NT2/D1 (cell line): ENCODE data around the gene CDK6.

Experiments used
- DNase-seq: peaks from one replicate; pipeline ENCODE4 v3.0.0-alpha.2; 2011; ENCODE audit warnings: low read depth, low spot score
- H3K27me3 ChIP-seq: 2 replicates; pipeline ENCODE4 v1.6.0; 2011; ENCODE audit warnings: mild to moderate bottlenecking; ENCODE audit not compliant: insufficient read length, insufficient read depth
- H3K36me3 ChIP-seq: 2 replicates; pipeline ENCODE4 v1.6.1; 2011; ENCODE audit warnings: mild to moderate bottlenecking, low read length, mixed read lengths; ENCODE audit not compliant: insufficient read depth, insufficient read length
- H3K4me1 ChIP-seq: 2 replicates; pipeline ENCODE4 v1.5.1; 2011; ENCODE audit not compliant: insufficient read depth, insufficient read length
- H3K4me3 ChIP-seq: 2 replicates; pipeline ENCODE4 v1.5.1; 2011; ENCODE audit warnings: low read depth; ENCODE audit not compliant: insufficient read length
- H3K9ac ChIP-seq: 2 replicates; pipeline ENCODE4 v1.6.0; 2011; ENCODE audit warnings: low read depth; ENCODE audit not compliant: insufficient read length
- H3K9me3 ChIP-seq: 2 replicates; pipeline ENCODE4 v1.5.1; 2011; ENCODE audit warnings: mild to moderate bottlenecking, low read length; ENCODE audit not compliant: insufficient read depth
- SUZ12 ChIP-seq: IDR thresholded peaks from 2 replicates; pipeline ENCODE4 v1.6.1; 2011; ENCODE audit not compliant: insufficient read length, insufficient read depth; ENCODE audit errors: extremely low read depth
- YY1 ChIP-seq: IDR thresholded peaks from 2 replicates; pipeline ENCODE4 v1.6.1; 2011; ENCODE audit not compliant: insufficient read length, insufficient read depth
- ZNF274 ChIP-seq: IDR thresholded peaks from 2 replicates; pipeline ENCODE4 v1.6.1; 2011; ENCODE audit warnings: mild to moderate bottlenecking, low read depth, low read length

The CDK6 gene

DNA sequence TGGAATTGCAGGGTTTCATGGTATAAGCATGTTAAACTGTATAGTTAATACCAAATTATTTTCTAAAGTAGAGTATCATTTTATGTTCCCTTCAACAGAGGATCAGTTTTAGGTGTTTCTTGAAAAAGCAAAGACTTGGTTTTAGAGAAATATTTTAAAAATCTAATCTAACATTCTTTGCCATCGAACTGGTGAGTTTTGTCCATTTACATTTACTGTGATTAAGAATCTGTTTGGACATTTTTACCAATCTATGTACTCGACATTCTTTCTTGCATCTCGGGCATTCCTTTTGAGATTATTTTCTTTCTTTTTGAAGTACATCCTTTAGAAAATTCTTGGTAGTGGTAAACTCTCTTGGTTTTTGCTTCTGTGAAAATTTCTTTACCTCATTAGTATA, 131.5 kb downstream of the CDK6 start:
- Histone ChIP-seq H3K36me3 (peaks cover 4% of the 10 kb centered on the region), H3K4me1 (no peaks in the 10 kb centered on the region), H3K9ac (no peak overlapping the region), H3K27me3 (no peaks in the 10 kb centered on the region), H3K9me3 (no peaks in the 10 kb centered on the region), H3K4me3 (no peak overlapping the region)
- no peak for DNase-seq
- TF ChIP-seq SUZ12 (no peak), ZNF274 (no peak), YY1 (no peak)

DNA sequence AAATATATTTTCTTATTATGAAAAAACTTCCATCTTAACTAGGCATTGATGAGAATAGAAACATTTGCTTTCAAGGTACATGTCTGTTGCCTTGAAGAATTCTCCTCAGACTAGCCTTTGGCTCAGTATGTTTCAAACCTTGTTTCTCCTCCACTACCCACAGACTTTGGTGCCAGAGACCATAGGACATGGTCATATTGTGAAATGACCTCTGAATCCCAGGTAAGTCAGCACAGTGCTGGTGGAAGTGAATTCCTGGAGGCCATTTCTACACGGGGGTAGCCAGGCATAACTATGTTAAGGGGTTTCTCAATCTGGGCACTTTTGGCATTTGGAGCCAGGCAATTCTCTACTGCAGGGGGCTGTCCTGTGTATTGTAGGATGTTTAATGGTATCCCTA, 133.8 kb downstream of the CDK6 start:
- H3K4me3 ChIP-seq = no peak overlapping the region
- no peaks in the 10 kb centered on the region for H3K27me3 ChIP-seq
- TF ChIP-seq SUZ12 (no peak), ZNF274 (no peak), YY1 (no peak)
- no peaks in the 10 kb centered on the region for H3K4me1 ChIP-seq
- no peak overlapping the region for H3K9ac ChIP-seq
- DNase-seq = no peak
- H3K36me3 ChIP-seq = peaks cover 4% of the 10 kb centered on the region
- H3K9me3 ChIP-seq = no peaks in the 10 kb centered on the region

DNA sequence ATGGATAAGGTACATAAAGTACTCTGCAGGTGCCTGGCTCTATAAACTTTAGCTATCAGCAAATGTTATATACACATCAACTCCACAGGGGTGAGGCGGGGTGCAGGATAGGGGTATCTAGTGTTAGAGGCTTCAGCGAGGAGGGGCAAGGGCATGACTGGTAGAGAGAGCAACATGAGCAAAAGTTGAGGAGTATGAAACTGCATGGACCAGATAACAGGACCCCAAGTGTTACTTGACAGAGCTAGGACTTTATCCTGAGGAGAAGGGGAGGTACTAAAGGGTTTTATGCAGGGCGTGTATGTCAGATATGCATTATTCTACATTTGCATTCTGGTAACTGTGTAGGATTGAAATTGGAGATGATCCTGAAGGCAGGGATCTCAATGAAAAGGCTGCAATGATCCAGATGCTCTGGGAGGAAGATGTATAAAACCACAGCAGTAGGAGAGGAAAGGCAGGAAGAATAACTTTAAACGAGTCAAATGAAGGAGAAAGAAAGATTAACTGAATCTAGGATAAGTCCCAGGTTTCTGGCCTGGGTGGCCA, 136.3 kb downstream of the CDK6 start:
- no peak overlapping the region for H3K4me3 ChIP-seq
- no peak overlapping the region for H3K9ac ChIP-seq
- TF ChIP-seq YY1 = no peak
- TF ChIP-seq SUZ12 = no peak
- no peak for TF ChIP-seq ZNF274
- no peaks in the 10 kb centered on the region for H3K4me1 ChIP-seq
- no peaks in the 10 kb centered on the region for H3K9me3 ChIP-seq
- no peak for DNase-seq
- H3K36me3 ChIP-seq = no peaks in the 10 kb centered on the region
- no peaks in the 10 kb centered on the region for H3K27me3 ChIP-seq

DNA sequence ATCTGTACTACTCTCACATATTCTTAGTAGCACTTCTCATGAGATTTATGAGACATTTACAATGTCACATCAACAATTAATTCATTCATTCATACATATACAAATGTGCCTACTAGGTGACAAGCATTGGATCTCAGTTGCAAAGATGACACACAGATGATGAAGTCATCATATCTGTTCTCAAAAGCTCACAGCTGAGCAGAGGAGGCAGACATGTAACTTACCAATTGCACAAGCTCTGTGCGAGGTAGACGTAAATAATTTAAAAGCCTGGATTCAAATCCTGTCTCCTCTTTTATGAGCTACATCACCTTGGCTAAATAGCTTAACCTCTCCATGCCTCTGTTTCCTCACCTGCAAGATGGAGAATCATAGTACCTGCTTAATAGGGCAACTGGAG, 136.8 kb downstream of the CDK6 start:
- H3K9ac ChIP-seq = no peak overlapping the region
- H3K36me3 ChIP-seq = no peaks in the 10 kb centered on the region
- no peaks in the 10 kb centered on the region for H3K9me3 ChIP-seq
- no peak for DNase-seq
- no peaks in the 10 kb centered on the region for H3K27me3 ChIP-seq
- no peak overlapping the region for H3K4me3 ChIP-seq
- H3K4me1 ChIP-seq = no peaks in the 10 kb centered on the region
- TF ChIP-seq YY1 (no peak), ZNF274 (no peak), SUZ12 (no peak)

DNA sequence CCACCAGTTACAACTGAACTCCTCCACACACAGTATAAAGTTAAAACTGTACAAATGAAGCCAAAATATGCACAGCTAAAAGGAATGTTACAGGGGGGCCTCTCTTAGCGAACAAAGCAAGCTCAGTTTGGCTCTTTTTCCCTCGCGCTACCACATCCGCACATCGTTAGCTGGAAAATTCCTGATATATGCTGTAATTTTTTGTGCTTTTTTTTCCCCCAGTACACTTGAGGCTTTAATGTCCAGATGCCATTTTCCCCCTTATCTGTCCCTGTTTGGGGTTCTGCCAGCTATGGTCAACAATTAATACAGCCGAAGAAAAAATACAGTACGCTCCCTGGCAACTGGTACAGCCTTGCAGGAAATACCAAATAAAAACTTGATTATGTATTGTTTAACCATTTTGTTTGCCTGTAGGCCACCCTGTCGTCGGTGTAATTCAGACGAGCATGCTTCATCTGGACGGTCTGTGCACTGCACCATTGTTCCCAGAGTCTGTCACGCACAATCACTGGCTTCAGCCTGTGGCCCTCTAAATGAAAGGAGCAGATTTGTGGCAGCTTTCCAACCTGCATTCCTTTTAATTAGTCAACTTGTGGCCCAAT, 138.0 kb downstream of the CDK6 start:
- H3K4me1 ChIP-seq = no peaks in the 10 kb centered on the region
- H3K36me3 ChIP-seq = no peaks in the 10 kb centered on the region
- H3K9me3 ChIP-seq = no peaks in the 10 kb centered on the region
- H3K9ac ChIP-seq = no peak overlapping the region
- no peaks in the 10 kb centered on the region for H3K27me3 ChIP-seq
- no peak for TF ChIP-seq ZNF274
- no peak for TF ChIP-seq YY1
- H3K4me3 ChIP-seq = no peak overlapping the region
- no peak for DNase-seq

DNA sequence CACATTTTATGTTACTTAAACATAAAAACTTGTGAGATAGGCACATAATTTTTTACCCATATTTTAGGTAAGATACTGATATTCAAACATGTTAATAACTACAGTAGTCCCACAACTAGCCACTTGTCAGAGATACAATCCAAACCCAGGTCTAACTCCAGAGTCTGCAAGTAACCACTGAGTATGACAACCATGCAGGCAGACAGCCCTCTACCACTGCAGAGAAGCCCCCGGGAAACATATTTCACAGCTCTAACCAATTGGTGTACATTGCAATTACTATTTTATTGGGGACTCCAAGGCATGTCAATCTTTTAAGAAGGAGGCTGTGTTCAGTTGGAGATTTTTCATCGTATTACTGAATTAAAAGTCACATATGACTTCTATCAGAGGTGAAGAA, 139.0 kb downstream of the CDK6 start:
- no peak for TF ChIP-seq SUZ12
- TF ChIP-seq YY1 = no peak
- TF ChIP-seq ZNF274 = no peak
- H3K4me3 ChIP-seq = no peak overlapping the region
- no peaks in the 10 kb centered on the region for H3K27me3 ChIP-seq
- H3K36me3 ChIP-seq = no peaks in the 10 kb centered on the region
- no peak overlapping the region for H3K9ac ChIP-seq
- no peaks in the 10 kb centered on the region for H3K9me3 ChIP-seq
- H3K4me1 ChIP-seq = no peaks in the 10 kb centered on the region
- DNase-seq = no peak

DNA sequence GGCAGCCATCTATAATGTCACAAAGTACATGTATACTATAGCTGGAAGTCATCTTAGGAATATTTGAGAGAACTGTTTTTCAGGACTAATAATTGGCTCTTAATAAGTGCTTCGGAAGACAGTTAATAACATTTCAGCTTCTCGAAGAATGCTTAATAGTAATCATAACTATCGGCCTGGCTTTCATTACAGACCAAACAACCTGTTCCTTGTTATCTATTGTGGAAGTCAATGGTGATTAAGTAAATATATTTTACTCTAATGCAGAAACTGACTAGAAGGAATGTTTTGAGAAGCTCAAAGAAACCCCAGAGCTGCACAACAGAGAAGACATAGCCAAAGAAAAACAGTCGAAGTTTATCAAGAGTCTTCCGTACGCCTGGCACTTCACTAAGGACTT, 139.4 kb downstream of the CDK6 start:
- Histone ChIP-seq H3K4me3 (no peak overlapping the region), H3K4me1 (no peaks in the 10 kb centered on the region), H3K27me3 (no peaks in the 10 kb centered on the region), H3K36me3 (no peaks in the 10 kb centered on the region), H3K9me3 (no peaks in the 10 kb centered on the region), H3K9ac (no peak overlapping the region)
- no peak for TF ChIP-seq YY1
- TF ChIP-seq ZNF274 = no peak
- TF ChIP-seq SUZ12 = no peak
- DNase-seq = no peak
